ENCODE measurements around the gene SPAG16.

The SPAG16 gene

DNA sequence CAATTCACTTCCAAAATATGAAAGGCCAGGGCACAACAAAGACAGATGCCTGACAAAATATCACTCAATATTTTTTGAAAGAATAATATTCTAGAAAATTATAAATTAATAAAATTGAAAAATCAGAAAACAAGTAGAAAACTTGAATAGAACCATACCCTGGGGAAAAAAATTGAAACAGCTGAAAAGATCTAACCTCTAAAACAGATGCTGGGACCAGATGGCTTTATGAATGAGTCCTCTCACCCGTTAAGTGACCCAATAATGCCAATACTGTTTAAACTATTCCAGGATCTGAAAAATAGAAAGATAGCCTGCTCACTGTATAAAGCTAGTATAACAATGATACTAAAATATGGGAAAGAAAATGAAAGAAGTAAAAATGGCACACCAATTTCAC lies 804.3 kb downstream of the SPAG16 start:
- Histone ChIP-seq H3K79me2 (ENCODE audit: insufficient read depth, low read depth) (no peaks in the 10 kb centered on the region), H3K4me2 (no peak overlapping the region), H4K20me1 (ENCODE audit: insufficient read depth) (no peaks in the 10 kb centered on the region), H3K9ac (no peak overlapping the region), H3K4me3 (IDR thresholded peaks at IDR 0.05; ENCODE audit: insufficient read depth, low read depth, low read length) (no peak overlapping the region), H3K36me3 (ENCODE audit: insufficient read depth) (no peaks in the 10 kb centered on the region), H2AFZ (ENCODE audit: low read depth) (no peak overlapping the region), H3K27me3 (ENCODE audit: insufficient read depth, low read depth) (no peaks in the 10 kb centered on the region), H3K4me1 (ENCODE audit: low read depth, poor library complexity, severe bottlenecking) (no peaks in the 10 kb centered on the region), H3K27ac (no peak overlapping the region)
- TF ChIP-seq, protein P1, sequence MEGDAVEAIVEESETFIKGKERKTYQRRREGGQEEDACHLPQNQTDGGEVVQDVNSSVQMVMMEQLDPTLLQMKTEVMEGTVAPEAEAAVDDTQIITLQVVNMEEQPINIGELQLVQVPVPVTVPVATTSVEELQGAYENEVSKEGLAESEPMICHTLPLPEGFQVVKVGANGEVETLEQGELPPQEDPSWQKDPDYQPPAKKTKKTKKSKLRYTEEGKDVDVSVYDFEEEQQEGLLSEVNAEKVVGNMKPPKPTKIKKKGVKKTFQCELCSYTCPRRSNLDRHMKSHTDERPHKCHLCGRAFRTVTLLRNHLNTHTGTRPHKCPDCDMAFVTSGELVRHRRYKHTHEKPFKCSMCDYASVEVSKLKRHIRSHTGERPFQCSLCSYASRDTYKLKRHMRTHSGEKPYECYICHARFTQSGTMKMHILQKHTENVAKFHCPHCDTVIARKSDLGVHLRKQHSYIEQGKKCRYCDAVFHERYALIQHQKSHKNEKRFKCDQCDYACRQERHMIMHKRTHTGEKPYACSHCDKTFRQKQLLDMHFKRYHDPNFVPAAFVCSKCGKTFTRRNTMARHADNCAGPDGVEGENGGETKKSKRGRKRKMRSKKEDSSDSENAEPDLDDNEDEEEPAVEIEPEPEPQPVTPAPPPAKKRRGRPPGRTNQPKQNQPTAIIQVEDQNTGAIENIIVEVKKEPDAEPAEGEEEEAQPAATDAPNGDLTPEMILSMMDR (conservative IDR thresholded peaks at IDR 0.05; ENCODE audit: low read depth, low read length), result no peak

DNA sequence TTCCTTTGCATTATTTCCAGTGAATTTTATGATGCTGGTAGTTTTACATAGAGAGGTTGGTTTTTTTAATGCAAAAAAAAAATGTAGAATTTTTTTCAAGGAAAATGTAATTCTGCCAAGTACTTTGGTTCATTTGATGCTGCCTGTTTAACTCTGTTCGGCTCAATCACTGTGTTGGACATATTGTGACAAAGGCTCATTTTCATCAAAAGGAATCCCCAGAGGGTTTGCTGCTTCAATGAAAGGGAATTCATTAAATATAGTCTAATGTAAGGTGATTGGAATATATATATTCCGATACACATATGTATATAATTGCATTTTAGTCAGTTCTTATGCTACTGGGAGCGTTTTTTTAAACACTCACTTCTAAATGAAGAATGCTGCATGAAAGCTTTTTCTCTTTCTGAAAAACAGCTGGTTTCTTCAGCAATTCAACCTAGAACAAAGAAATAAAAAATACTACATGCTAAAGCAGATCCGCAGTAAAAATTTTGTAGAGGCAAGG lies 812.0 kb downstream of the SPAG16 start:
- H3K9ac ChIP-seq, result no peak overlapping the region
- H3K27me3 ChIP-seq (ENCODE audit: insufficient read depth, low read depth), result no peaks in the 10 kb centered on the region
- H3K4me2 ChIP-seq, result no peak overlapping the region
- H3K4me1 ChIP-seq (ENCODE audit: low read depth, poor library complexity, severe bottlenecking), result no peaks in the 10 kb centered on the region
- no peaks in the 10 kb centered on the region for H3K79me2 ChIP-seq (ENCODE audit: insufficient read depth, low read depth)
- H3K36me3 ChIP-seq (ENCODE audit: insufficient read depth), result no peaks in the 10 kb centered on the region
- H4K20me1 ChIP-seq (ENCODE audit: insufficient read depth), result no peaks in the 10 kb centered on the region
- no peak overlapping the region for H3K27ac ChIP-seq
- H2AFZ ChIP-seq (ENCODE audit: low read depth), result no peak overlapping the region
- H3K4me3 ChIP-seq (IDR thresholded peaks at IDR 0.05; ENCODE audit: insufficient read depth, low read depth, low read length), result no peak overlapping the region
- TF ChIP-seq, protein P1 (conservative IDR thresholded peaks at IDR 0.05; ENCODE audit: low read depth, low read length), result no peak

DNA sequence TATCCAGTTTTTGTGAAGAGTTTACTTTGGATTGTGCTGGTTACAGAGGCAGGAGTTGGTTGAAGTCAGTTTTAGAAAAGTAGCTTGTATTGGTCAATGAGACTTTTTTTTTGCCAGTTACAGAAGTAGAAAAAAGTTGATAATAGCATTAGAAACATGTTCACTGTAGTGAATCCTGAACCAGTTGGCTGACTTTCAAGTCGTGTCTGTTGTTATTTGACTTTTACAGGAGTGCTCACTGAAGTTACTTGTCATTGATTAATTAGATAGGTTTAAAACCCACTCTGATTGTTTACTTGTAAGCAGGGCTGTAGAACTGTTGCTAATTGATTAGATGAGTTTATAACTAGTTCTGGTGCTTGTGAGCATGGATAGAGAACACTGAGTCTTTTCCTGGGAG lies 814.5 kb downstream of the SPAG16 start:
- peaks cover 6% of the 10 kb centered on the region for H3K4me1 ChIP-seq (ENCODE audit: low read depth, poor library complexity, severe bottlenecking)
- H3K27me3 ChIP-seq (ENCODE audit: insufficient read depth, low read depth), result no peaks in the 10 kb centered on the region
- no peak overlapping the region for H3K27ac ChIP-seq
- H3K36me3 ChIP-seq (ENCODE audit: insufficient read depth), result no peaks in the 10 kb centered on the region
- no peak overlapping the region for H3K4me3 ChIP-seq (IDR thresholded peaks at IDR 0.05; ENCODE audit: insufficient read depth, low read depth, low read length)
- H3K4me2 ChIP-seq, result no peak overlapping the region
- no peaks in the 10 kb centered on the region for H4K20me1 ChIP-seq (ENCODE audit: insufficient read depth)
- no peak overlapping the region for H3K9ac ChIP-seq
- TF ChIP-seq, protein P1 (conservative IDR thresholded peaks at IDR 0.05; ENCODE audit: low read depth, low read length), result no peak
- H3K79me2 ChIP-seq (ENCODE audit: insufficient read depth, low read depth), result no peaks in the 10 kb centered on the region
- H2AFZ ChIP-seq (ENCODE audit: low read depth), result no peak overlapping the region

DNA sequence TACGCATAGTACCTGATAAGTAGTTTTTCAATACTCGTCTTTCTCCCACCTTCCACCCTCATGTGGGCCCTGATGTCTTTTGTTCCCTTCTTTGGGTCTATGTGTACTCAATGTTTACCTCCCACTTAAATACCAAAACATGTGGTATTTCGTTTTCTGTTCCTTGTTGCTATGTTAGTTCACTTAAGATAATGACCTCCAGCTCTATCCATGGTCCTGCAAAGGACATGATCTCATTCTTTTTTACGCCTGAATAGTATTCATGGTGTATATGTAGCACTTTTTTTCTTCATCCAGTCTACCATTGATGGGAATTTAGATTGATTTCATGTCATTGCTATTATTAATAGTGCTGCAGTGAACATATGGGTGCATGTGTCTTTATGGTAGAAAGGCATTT lies 816.2 kb downstream of the SPAG16 start:
- H3K27me3 ChIP-seq (ENCODE audit: insufficient read depth, low read depth), result no peaks in the 10 kb centered on the region
- no peaks in the 10 kb centered on the region for H3K79me2 ChIP-seq (ENCODE audit: insufficient read depth, low read depth)
- H3K9ac ChIP-seq, result no peak overlapping the region
- peaks cover 8% of the 10 kb centered on the region for H3K4me1 ChIP-seq (ENCODE audit: low read depth, poor library complexity, severe bottlenecking)
- no peak overlapping the region for H2AFZ ChIP-seq (ENCODE audit: low read depth)
- no peaks in the 10 kb centered on the region for H4K20me1 ChIP-seq (ENCODE audit: insufficient read depth)
- no peak overlapping the region for H3K4me3 ChIP-seq (IDR thresholded peaks at IDR 0.05; ENCODE audit: insufficient read depth, low read depth, low read length)
- no peak overlapping the region for H3K27ac ChIP-seq
- no peak overlapping the region for H3K4me2 ChIP-seq
- H3K36me3 ChIP-seq (ENCODE audit: insufficient read depth), result no peaks in the 10 kb centered on the region
- TF ChIP-seq, protein P1 (conservative IDR thresholded peaks at IDR 0.05; ENCODE audit: low read depth, low read length), result no peak

Measured in KMS-11 (cell line).